ENCODE measurements around the gene LRRC1. TPM values are rescaled to one million over a fixed set of nuclear protein-coding genes. Genes with fewer than 3 reads are reported as not detected.

LRRC1 gene
- polyA plus RNA-seq, 2 donors: 13.6 to 15.2 TPM

DNA sequence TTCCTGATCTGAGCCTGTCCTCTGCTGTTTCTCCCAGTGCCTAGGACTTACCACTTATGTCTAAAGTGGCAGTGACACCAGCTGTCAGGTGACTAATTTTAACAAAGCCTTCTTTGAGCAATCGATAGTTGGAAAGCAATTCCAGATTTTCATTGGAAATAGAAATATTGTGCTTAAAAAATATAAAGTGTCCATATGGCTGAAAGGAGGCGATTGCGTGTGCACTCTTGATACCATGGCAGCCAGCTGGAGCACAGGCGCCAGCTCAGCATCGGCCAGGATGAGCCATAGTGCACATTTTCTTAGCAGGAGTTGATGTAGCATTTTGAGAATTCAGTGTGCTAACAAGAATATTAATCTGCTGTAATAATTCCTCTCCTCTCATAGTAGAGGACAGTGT is 70.0 kb downstream of the LRRC1 start:
- no peaks in the 10 kb centered on the region for H3K27me3 ChIP-seq (ENCODE audit: control insufficient read depth in 1 of 2, insufficient read depth in 2 of 2, low read length in 2 of 2)
- no peaks in the 10 kb centered on the region for H3K36me3 ChIP-seq (ENCODE audit: control insufficient read depth in 2 of 2, insufficient read depth in 2 of 2, low read length in 1 of 2)
- H3K4me1 ChIP-seq (ENCODE audit: control insufficient read depth in 2 of 2, insufficient read depth in 2 of 2, low read length in 1 of 2): peaks cover 0 to 5% of the 10 kb centered on the region in 2 donors
- 96 to 97% methylated on average over 5 of the region's 5 CpGs for WGBS, 2 donors
- H3K4me3 ChIP-seq (ENCODE audit: low read depth in 1 of 2, low read length in 2 of 2): no peak overlapping the region
- H3K27ac ChIP-seq (ENCODE audit: low read depth in 2 of 2, low read length in 1 of 2): no peak overlapping the region
- no peaks in the 10 kb centered on the region for H3K9me3 ChIP-seq (ENCODE audit: control insufficient read depth in 2 of 2, insufficient read depth in 1 of 2, low read depth in 1 of 2, low read length in 1 of 2)

DNA sequence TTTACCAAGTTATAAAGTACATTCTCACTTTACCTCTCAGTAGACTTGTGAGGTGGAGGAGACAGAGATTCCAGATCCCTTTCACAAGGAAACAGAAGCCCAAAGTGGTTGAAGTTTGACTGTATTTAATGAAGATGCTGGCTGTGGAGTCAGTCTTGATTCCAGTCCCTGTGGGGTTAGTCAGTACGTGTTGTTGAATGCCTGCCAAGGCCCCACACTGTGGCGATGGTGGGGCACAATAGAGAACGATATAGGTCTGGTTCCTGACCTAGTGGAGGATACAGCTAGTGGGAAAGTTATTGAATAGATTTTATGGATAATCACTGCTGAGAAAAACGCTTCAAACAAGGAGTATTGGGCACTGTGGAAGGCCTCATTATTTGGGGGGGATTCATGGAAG is 71.4 kb downstream of the LRRC1 start:
- no peak overlapping the region for H3K27ac ChIP-seq (ENCODE audit: low read depth in 2 of 2, low read length in 1 of 2)
- no peaks in the 10 kb centered on the region for H3K9me3 ChIP-seq (ENCODE audit: control insufficient read depth in 2 of 2, insufficient read depth in 1 of 2, low read depth in 1 of 2, low read length in 1 of 2)
- 62 to 67% methylated on average over 4 of the region's 4 CpGs for WGBS, 2 donors
- no peak overlapping the region for H3K4me3 ChIP-seq (ENCODE audit: low read depth in 1 of 2, low read length in 2 of 2)
- H3K36me3 ChIP-seq (ENCODE audit: control insufficient read depth in 2 of 2, insufficient read depth in 2 of 2, low read length in 1 of 2): no peaks in the 10 kb centered on the region
- peaks cover 0 to 5% of the 10 kb centered on the region in 2 donors for H3K4me1 ChIP-seq (ENCODE audit: control insufficient read depth in 2 of 2, insufficient read depth in 2 of 2, low read length in 1 of 2)
- H3K27me3 ChIP-seq (ENCODE audit: control insufficient read depth in 1 of 2, insufficient read depth in 2 of 2, low read length in 2 of 2): no peaks in the 10 kb centered on the region

DNA sequence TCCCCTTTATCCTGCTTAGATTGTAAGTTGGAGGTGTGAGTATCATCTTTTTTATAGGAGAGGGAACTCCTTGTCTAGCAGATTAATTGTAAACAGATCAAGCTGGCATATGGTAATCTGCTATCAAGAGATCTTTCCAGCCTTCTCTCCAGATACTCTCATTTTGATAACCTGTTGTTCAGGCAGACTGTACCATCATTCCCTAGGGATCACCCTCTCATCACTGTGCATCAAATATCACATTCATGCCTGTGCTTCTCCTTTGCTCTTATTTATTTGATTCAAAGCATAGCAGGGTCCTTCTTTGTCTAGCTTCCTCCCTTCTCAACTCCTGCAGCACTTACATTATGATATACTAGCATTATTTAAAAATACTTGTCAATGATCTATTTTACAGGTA is 73.8 kb downstream of the LRRC1 start:
- Histone ChIP-seq H3K4me1 (ENCODE audit: control insufficient read depth in 2 of 2, insufficient read depth in 2 of 2, low read length in 1 of 2) (no peaks in the 10 kb centered on the region), H3K36me3 (ENCODE audit: control insufficient read depth in 2 of 2, insufficient read depth in 2 of 2, low read length in 1 of 2) (no peaks in the 10 kb centered on the region), H3K27me3 (ENCODE audit: control insufficient read depth in 1 of 2, insufficient read depth in 2 of 2, low read length in 2 of 2) (no peaks in the 10 kb centered on the region), H3K9me3 (ENCODE audit: control insufficient read depth in 2 of 2, insufficient read depth in 1 of 2, low read depth in 1 of 2, low read length in 1 of 2) (no peaks in the 10 kb centered on the region), H3K4me3 (ENCODE audit: low read depth in 1 of 2, low read length in 2 of 2) (no peak overlapping the region), H3K27ac (ENCODE audit: low read depth in 2 of 2, low read length in 1 of 2) (no peak overlapping the region)

DNA sequence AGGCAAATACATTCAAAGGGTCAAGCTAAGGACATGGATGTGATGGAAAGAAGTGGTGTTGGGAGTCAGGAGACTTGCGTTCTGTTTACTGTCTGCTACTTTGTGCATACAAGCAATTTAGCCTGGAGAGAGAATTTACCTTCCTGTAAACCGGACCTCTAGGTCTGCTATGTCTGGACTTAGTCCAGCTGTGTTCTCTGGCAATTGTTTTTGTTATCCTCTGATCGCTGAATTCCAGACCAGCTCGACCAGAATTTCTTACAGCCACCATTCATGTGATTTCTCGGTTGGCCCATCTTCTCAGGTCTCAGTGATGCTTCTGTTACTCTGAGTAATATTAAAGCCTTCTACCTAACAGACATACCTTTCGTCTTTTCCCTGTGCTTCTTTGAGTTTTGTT is 75.2 kb downstream of the LRRC1 start:
- no peaks in the 10 kb centered on the region for H3K4me1 ChIP-seq (ENCODE audit: control insufficient read depth in 2 of 2, insufficient read depth in 2 of 2, low read length in 1 of 2)
- H3K36me3 ChIP-seq (ENCODE audit: control insufficient read depth in 2 of 2, insufficient read depth in 2 of 2, low read length in 1 of 2): peaks cover 0 to 2% of the 10 kb centered on the region in 2 donors
- WGBS, 2 donors: 42 to 49% methylated on average over 6 of the region's 6 CpGs
- no peaks in the 10 kb centered on the region for H3K27me3 ChIP-seq (ENCODE audit: control insufficient read depth in 1 of 2, insufficient read depth in 2 of 2, low read length in 2 of 2)
- H3K27ac ChIP-seq (ENCODE audit: low read depth in 2 of 2, low read length in 1 of 2): no peak overlapping the region
- H3K4me3 ChIP-seq (ENCODE audit: low read depth in 1 of 2, low read length in 2 of 2): no peak overlapping the region
- H3K9me3 ChIP-seq (ENCODE audit: control insufficient read depth in 2 of 2, insufficient read depth in 1 of 2, low read depth in 1 of 2, low read length in 1 of 2): no peaks in the 10 kb centered on the region

DNA sequence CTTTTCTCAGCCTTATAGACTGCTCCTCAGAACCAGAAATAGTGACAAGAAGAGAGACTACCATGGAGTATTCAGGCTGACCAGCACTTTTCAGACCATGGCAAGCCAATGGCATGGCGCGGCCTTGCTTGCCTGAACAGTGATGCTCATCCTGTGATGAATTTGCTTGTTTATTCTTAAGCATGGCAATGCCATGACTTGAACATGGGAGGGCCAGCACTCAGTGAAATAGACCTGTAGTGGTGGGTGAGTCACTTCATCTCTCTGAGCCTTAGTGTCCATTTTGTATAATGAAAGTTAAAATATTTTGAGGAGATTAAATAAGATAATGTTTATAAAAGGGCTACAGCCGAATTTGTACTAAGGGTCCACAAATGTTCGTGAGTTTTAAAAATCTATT is 79.1 kb downstream of the LRRC1 start:
- H3K36me3 ChIP-seq (ENCODE audit: control insufficient read depth in 2 of 2, insufficient read depth in 2 of 2, low read length in 1 of 2): peaks cover 0 to 2% of the 10 kb centered on the region in 2 donors
- 91 to 93% methylated on average over 4 of the region's 4 CpGs for WGBS, 2 donors
- H3K4me3 ChIP-seq (ENCODE audit: low read depth in 1 of 2, low read length in 2 of 2): no peak overlapping the region
- no peak overlapping the region for H3K27ac ChIP-seq (ENCODE audit: low read depth in 2 of 2, low read length in 1 of 2)
- no peaks in the 10 kb centered on the region for H3K4me1 ChIP-seq (ENCODE audit: control insufficient read depth in 2 of 2, insufficient read depth in 2 of 2, low read length in 1 of 2)
- H3K9me3 ChIP-seq (ENCODE audit: control insufficient read depth in 2 of 2, insufficient read depth in 1 of 2, low read depth in 1 of 2, low read length in 1 of 2): no peaks in the 10 kb centered on the region
- no peaks in the 10 kb centered on the region for H3K27me3 ChIP-seq (ENCODE audit: control insufficient read depth in 1 of 2, insufficient read depth in 2 of 2, low read length in 2 of 2)

DNA sequence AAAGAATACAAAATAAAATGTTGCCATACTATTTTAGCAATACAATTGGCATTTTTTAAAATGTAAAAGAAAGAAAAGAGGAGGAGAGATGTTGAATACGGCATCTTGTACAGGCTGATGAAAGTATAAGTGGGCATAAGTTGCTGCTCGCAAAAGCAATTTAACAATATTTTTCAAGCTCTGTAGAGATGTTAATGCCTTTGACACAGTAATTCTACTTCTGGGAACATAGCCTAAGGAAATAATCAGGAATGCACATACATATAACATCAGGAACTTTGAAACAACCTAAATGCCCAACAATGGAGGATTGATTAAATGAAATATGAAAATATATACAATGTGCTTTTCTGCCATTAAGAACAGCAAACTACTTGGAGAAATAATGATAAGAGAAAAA is 80.2 kb downstream of the LRRC1 start:
- Histone ChIP-seq H3K4me3 (ENCODE audit: low read depth in 1 of 2, low read length in 2 of 2) (no peak overlapping the region), H3K4me1 (ENCODE audit: control insufficient read depth in 2 of 2, insufficient read depth in 2 of 2, low read length in 1 of 2) (no peaks in the 10 kb centered on the region), H3K27me3 (ENCODE audit: control insufficient read depth in 1 of 2, insufficient read depth in 2 of 2, low read length in 2 of 2) (no peaks in the 10 kb centered on the region), H3K9me3 (ENCODE audit: control insufficient read depth in 2 of 2, insufficient read depth in 1 of 2, low read depth in 1 of 2, low read length in 1 of 2) (no peaks in the 10 kb centered on the region), H3K36me3 (ENCODE audit: control insufficient read depth in 2 of 2, insufficient read depth in 2 of 2, low read length in 1 of 2) (peaks cover 0 to 2% of the 10 kb centered on the region in 2 donors), H3K27ac (ENCODE audit: low read depth in 2 of 2, low read length in 1 of 2) (no peak overlapping the region)
- whole genome bisulfite sequencing, 2 donors: 93 to 99% methylated on average over 2 of the region's 2 CpGs

DNA sequence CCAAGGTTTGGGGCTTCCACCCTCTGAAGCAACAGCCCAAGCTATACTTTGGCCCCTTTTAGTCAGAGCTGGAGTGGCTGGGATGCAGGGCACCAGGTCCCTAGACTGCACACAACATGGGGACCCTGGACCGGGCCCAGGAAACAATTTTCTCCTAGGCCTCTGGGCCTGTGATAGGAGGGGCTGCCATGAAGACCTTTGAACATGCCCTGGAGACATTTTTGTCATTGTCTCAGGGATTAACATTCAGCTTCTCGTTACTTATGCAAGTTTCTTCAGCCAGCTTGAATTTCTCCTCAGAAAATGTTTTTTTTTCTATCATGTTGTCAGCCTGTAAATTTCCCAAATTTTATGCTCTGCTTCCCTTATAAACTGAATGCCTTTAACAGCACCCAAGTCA is 82.3 kb downstream of the LRRC1 start:
- 60 to 86% methylated on average over 2 of the region's 2 CpGs for WGBS, 2 donors
- Histone ChIP-seq H3K9me3 (ENCODE audit: control insufficient read depth in 2 of 2, insufficient read depth in 1 of 2, low read depth in 1 of 2, low read length in 1 of 2) (no peaks in the 10 kb centered on the region), H3K27ac (ENCODE audit: low read depth in 2 of 2, low read length in 1 of 2) (no peak overlapping the region), H3K27me3 (ENCODE audit: control insufficient read depth in 1 of 2, insufficient read depth in 2 of 2, low read length in 2 of 2) (no peaks in the 10 kb centered on the region), H3K36me3 (ENCODE audit: control insufficient read depth in 2 of 2, insufficient read depth in 2 of 2, low read length in 1 of 2) (peaks cover 0 to 2% of the 10 kb centered on the region in 2 donors), H3K4me3 (ENCODE audit: low read depth in 1 of 2, low read length in 2 of 2) (no peak overlapping the region), H3K4me1 (ENCODE audit: control insufficient read depth in 2 of 2, insufficient read depth in 2 of 2, low read length in 1 of 2) (no peaks in the 10 kb centered on the region)

DNA sequence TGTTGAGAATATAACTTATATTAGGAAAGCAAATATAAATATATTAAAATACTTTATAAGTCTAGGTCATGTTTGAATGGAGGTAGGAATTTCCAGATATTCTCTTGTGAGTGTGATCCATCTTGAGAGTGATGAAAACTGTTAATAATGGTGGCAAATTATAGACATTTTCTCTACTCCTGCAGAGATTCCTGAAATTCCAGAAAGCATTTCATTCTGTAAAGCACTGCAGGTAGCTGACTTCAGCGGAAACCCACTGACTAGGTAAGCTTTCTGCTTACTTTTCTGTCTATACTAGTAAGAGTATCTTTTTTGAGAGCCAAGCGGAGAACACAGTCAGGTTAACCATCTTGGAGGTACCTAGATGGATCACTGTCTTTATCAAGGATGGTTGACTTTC is 84.0 kb downstream of the LRRC1 start:
- WGBS, 2 donors: 97 to 99% methylated on average over 2 of the region's 2 CpGs
- H3K9me3 ChIP-seq (ENCODE audit: control insufficient read depth in 2 of 2, insufficient read depth in 1 of 2, low read depth in 1 of 2, low read length in 1 of 2): no peaks in the 10 kb centered on the region
- no peak overlapping the region for H3K4me3 ChIP-seq (ENCODE audit: low read depth in 1 of 2, low read length in 2 of 2)
- H3K4me1 ChIP-seq (ENCODE audit: control insufficient read depth in 2 of 2, insufficient read depth in 2 of 2, low read length in 1 of 2): no peaks in the 10 kb centered on the region
- H3K27me3 ChIP-seq (ENCODE audit: control insufficient read depth in 1 of 2, insufficient read depth in 2 of 2, low read length in 2 of 2): no peaks in the 10 kb centered on the region
- H3K36me3 ChIP-seq (ENCODE audit: control insufficient read depth in 2 of 2, insufficient read depth in 2 of 2, low read length in 1 of 2): peaks cover 0 to 2% of the 10 kb centered on the region in 2 donors
- no peak overlapping the region for H3K27ac ChIP-seq (ENCODE audit: low read depth in 2 of 2, low read length in 1 of 2)

DNA sequence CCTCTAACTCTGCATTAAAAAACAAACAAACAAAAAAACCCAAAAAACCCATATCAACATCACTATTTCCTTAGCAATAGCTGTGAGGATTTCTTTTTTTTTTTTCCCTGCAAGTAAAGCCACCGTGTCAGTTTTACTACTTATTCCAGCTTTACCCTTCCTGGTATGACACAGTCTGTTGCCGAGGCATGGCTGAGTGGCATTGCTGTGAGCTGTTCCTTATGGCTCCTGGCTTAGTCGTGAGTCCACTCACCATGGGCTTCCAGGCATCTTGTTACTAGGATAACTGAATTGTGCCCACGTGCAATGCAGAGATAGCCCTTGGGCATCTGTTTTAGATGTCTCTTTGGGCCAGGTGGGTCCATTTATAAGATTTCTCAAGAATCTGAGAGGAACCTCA is 84.8 kb downstream of the LRRC1 start:
- Histone ChIP-seq H3K4me1 (ENCODE audit: control insufficient read depth in 2 of 2, insufficient read depth in 2 of 2, low read length in 1 of 2) (no peaks in the 10 kb centered on the region), H3K27me3 (ENCODE audit: control insufficient read depth in 1 of 2, insufficient read depth in 2 of 2, low read length in 2 of 2) (no peaks in the 10 kb centered on the region), H3K27ac (ENCODE audit: low read depth in 2 of 2, low read length in 1 of 2) (no peak overlapping the region), H3K4me3 (ENCODE audit: low read depth in 1 of 2, low read length in 2 of 2) (no peak overlapping the region), H3K9me3 (ENCODE audit: control insufficient read depth in 2 of 2, insufficient read depth in 1 of 2, low read depth in 1 of 2, low read length in 1 of 2) (no peaks in the 10 kb centered on the region), H3K36me3 (ENCODE audit: control insufficient read depth in 2 of 2, insufficient read depth in 2 of 2, low read length in 1 of 2) (no peaks in the 10 kb centered on the region)
- 57 to 71% methylated on average over 4 of the region's 4 CpGs for WGBS, 2 donors

DNA sequence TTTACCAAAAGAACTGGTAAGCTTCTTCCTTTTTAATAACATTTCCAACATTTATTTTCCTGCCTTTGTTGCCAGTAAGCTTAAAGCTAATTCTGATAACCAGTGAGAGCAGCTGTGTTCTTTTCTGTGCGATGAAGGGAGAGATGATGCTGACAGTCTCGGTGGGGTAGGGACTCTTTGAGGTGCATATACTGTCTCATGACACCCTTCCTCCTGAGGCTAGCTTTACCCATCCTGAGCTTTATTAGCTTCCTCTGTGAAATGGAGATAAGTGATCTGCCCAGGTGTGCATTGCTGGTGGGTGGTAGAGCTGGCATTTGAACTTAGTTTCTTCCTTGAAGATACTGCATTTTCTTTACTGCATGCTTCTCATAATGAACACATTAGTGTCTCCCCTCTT is 92.5 kb downstream of the LRRC1 start:
- Histone ChIP-seq H3K4me1 (ENCODE audit: control insufficient read depth in 2 of 2, insufficient read depth in 2 of 2, low read length in 1 of 2) (no peaks in the 10 kb centered on the region), H3K36me3 (ENCODE audit: control insufficient read depth in 2 of 2, insufficient read depth in 2 of 2, low read length in 1 of 2) (no peaks in the 10 kb centered on the region), H3K4me3 (ENCODE audit: low read depth in 1 of 2, low read length in 2 of 2) (no peak overlapping the region), H3K27ac (ENCODE audit: low read depth in 2 of 2, low read length in 1 of 2) (no peak overlapping the region), H3K27me3 (ENCODE audit: control insufficient read depth in 1 of 2, insufficient read depth in 2 of 2, low read length in 2 of 2) (no peaks in the 10 kb centered on the region), H3K9me3 (ENCODE audit: control insufficient read depth in 2 of 2, insufficient read depth in 1 of 2, low read depth in 1 of 2, low read length in 1 of 2) (no peaks in the 10 kb centered on the region)
- 82 to 86% methylated on average over 2 of the region's 2 CpGs for WGBS, 2 donors

All from esophagus (tissue), 2 donors.